Transverse colon (tissue), 4 donors: ENCODE results near the gene EMX2.

Experiments used
- POLR2AphosphoS5 ChIP-seq, 3 donors: sonication (generic); formaldehyde crosslinking; IDR thresholded peaks; one replicate each; pipeline ENCODE4 v1.6.1; 2016; ENCODE audit warnings: antibody characterized with exemption in 3 of 3
- TF ChIP-seq, protein P1 (sequence below), 5 experiments: fragments of 200-600 bp in 3 of 5; fragments of 450-650 bp in 2 of 5; sonication (generic) in 3 of 5; IDR thresholded peaks; 1 replicate in 2 of 5; 2 replicates in 3 of 5; pipeline ENCODE4 v1.5.1; 2016 to 2017; ENCODE audit warnings: antibody characterized with exemption in 5 of 5, inconsistent platforms in 3 of 5, mild to moderate bottlenecking in 2 of 5, moderate library complexity in 1 of 5

DNA sequence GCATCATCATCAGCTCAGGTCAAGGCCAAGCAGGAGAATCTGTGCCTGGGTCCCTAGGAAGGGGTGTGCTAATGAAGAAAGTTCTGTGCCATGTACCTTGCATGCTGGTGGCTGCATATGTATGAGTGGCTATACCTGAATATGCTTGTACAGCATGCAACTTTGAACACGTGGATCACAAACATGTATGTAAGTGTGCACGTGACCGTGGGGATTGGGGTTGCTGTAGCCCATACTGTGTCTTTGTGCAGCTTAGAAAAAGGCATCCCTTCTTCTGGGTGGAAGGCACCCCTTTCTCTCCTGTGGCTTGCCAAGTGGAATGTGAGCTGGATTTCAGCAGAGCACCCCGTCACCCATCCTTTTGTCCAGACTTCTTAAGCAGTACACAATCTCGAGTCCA is 13.8 kb downstream of the EMX2 start:
- TF ChIP-seq POLR2AphosphoS5 (IDR thresholded peaks at IDR 0.05), result no peak
- TF ChIP-seq, protein P1, sequence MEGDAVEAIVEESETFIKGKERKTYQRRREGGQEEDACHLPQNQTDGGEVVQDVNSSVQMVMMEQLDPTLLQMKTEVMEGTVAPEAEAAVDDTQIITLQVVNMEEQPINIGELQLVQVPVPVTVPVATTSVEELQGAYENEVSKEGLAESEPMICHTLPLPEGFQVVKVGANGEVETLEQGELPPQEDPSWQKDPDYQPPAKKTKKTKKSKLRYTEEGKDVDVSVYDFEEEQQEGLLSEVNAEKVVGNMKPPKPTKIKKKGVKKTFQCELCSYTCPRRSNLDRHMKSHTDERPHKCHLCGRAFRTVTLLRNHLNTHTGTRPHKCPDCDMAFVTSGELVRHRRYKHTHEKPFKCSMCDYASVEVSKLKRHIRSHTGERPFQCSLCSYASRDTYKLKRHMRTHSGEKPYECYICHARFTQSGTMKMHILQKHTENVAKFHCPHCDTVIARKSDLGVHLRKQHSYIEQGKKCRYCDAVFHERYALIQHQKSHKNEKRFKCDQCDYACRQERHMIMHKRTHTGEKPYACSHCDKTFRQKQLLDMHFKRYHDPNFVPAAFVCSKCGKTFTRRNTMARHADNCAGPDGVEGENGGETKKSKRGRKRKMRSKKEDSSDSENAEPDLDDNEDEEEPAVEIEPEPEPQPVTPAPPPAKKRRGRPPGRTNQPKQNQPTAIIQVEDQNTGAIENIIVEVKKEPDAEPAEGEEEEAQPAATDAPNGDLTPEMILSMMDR (IDR thresholded peaks at IDR 0.05), result no peak
